NCI-H2107 treated with DMSO at 0.1 percent for 48 hours (cell line): ENCODE data around the gene SMPX.

Source experiments
- DNase-seq: peaks from one replicate; lab custom pipeline; 2025; ENCODE audit not compliant: unreplicated experiment; lab: John Stamatoyannopoulos, UW

SMPX gene

DNA sequence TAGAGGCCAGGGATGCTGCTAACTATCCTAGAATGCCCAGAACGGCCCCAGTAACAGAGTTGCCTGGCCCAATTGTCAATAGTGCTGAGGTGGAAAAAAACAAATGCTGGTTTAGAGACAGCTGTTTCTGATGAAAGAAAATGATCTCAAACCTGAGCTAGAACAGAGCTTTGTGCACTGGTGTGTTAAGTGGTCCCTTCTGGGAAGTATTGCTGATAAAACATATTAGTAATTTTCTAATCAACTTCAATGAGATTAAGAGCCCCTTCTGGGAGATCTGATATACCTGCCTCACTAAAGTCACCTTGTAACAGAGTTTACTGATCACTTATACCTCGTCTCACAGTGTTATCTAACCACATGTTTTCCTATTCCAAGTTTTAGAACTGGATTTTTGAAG is 42.1 kb downstream of the SMPX start:
- DNase-seq, result no peak

- DNase-seq, result no peak
Measured at GRCh38 chrX:21715337-21715736, 42.6 kb downstream of the SMPX start.

DNA sequence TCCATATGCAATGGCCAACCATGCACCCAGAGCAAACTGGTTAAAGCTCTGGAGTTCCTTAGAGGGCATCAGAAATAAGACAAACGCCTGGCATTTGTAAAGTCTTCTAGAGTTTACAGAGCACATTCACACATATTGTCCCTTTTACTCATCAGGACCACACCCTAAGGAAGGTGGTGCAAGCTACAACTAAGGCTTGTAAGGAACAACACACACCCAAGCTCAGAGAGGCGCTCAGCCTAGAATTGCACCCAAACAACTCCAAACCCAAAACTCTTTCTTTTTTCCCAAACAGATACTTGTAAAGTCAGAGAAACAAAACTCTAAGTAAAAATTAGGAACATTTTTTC is 46.1 kb downstream of the SMPX start:
- DNase-seq, result no peak

DNA sequence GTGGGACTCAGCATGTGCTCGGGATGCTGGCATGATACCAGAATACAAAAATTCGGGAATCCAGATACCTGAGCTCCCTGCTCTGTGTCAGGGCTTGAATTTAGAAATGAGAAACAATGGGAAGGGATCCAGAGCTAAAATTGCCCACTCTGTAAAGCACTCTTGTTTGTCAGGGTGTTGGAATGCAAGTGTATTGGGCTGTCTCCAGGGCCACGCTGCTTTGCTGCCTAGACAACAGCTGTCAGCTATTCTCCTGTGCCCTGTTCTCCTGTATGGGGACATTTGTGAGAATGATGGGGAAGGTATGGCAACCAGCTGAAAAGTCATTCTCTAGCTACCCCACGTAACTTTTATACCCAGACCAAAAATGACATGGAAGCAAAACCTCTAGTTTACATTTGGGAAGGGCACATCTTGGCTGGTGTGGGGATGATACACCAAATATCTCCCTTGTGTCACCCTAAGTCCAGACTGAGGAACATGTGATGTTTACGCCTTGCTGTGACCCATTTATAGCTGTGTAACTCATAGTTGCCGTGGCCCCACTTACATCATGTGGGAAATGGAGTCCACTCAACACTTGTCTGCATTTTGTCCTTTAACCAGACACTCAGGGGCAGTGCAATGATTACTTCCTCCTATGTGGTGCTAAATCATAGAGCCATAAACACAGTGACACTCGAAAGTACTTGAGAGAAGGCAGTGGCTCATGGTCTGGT is 46.6 kb downstream of the SMPX start:
- no peak for DNase-seq

DNA sequence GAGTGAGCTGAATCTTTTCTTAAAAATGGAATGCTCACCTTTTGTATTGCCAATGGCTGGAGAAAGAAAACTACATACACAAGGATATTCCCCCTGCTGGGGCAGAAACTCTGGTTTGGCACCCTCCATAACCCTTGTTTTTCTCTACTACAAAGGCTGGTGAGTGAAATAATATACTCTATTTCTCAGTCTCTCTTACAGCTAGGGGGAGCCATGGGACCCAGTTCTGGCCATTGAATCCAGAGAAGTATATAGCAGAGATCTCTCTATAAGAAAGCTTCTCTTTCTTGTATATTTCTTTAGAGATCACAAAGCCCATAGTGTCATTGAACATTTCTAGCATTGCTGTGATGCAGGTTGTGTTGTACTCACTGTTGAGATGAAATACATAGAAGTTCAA is 49.8 kb downstream of the SMPX start:
- no peak for DNase-seq

DNA sequence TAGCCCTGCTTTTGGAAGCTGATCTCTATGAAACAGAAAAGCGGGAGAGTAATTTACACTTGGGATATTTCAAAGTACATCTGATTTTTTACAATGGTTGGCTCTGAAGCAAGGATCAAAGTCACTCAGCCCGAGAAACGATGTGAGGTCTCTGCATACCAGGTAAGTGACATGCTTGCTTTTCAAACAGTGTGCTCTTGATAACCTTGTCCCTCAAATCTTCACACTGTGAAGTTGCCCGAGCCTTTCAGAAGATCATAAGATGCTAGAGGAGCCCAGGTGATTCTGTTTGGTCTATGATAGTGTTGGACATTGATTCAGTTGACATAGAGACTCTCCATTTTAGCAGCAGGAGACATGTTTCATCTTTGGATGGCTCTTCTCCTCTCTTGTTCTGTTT is 52.7 kb downstream of the SMPX start:
- DNase-seq, result no peak

DNA sequence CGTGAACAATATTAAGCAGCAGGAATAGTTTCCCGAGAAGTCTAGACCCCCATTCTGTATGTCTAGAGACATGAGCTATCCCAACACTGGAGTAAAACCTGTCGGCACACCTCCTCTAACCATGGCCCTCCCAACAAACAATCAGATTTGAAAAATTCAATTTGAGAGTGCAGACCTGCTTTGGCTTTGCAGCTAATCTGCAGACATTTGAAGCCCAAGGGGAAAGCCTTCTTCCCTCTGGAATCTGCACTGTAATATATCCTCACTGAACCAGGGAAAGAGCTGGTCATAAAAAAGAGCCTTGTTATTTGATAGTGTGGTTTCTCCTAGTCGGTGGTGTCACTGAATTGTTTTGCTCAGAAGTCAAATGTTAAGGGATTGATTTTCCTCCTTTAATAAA is 55.2 kb downstream of the SMPX start:
- DNase-seq, result peak; percentile 54

DNA sequence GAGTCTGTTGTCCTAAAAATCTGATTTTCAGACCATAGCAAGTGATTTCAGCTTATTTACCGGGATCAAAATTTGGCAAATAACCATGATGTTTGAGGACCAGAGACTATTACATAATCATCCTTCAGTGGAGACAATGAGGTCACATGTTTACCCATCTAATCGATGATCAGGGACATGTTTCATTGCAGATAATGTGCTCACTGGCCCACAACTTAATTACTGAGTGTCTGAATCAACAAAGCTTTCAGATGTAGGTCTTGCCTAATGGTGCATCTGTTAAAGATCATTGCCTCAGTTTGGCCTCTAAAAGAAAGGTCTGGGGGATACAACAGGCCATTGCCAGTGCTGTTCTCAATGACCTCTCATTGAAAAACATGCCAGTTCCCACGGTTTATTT is 56.9 kb downstream of the SMPX start:
- no peak for DNase-seq

DNA sequence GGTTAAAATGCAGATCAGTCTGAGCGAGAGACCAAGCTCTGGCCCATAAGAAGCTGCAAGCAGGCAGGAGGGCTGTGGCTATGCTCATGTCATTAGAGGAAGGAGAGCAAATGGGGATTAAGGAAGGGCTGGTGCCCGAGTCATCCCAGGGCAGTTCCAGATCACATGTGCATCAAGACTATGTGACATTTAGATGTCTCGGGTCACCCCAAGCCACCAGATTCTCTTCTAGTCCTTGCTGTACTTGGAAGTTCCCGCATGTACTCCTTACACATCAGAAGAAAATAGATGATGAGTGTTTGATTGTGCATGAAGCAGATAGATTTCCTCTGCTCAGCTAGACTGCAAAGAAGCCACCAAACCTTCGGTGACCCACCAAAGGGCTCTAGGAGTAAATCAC is 57.6 kb downstream of the SMPX start:
- DNase-seq, result no peak

- DNase-seq, result no peak
Measured at GRCh38 chrX:21699136-21699535, 58.8 kb downstream of the SMPX start.

DNA sequence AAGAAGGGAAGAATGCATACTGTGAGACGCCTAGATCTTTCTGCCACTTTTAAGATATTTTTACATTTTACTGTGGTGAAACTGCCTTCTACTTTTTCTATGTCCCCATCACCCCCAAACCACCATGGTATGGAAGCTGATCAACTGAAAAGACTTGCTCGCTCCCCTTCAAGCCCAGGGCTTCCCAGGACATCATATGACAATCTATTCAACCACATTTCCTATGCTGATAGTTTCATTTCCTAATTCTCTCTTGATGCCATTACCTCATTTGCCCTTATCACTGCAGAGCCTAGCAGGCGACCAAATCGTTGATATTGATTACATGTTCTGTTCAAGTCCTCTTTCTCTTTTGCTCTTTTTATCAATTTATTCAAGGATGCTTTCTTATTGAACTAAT is 59.6 kb downstream of the SMPX start:
- DNase-seq, result no peak

DNA sequence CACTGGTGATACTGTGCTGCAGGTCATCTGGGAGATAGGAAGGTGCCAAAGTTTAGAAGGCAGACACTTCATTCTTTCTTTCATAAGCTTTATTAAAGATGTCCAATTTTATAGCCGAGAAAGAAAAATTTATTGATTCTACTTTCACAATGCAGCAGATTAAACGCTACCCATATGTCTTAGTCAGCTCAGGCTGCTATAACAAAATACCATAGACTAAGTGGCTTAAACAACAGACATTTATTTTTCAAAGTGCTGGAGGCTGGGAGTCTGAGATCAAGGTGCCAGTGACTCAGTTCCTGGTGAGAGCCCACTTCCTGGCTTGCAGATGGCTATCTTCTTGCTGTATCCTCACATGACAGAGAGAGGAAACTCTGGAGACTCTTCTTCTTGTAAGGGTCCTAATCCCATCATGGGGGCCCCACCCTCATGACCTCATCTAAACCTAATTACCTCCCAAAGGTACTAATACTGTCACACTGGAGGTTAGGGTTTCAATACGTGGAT is 66.4 kb downstream of the SMPX start:
- no peak for DNase-seq

DNA sequence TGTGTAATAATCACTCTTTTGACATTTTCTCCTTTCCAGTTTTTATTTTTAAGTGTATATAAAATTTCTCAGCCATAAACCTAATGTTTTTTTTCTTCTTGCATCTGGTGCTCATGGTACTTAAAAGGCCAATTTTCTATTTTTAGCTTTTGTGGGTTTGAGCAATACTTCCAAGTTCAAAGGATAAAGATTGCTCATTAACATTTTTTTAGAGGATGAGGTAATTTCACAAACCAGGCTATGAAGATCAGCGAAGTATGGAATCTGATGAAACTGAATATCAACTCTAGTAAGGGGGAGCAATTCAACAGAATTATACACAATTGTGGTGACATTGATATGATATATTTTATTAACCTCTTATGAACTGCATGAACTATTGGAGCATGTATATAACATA is 74.0 kb downstream of the SMPX start:
- no peak for DNase-seq

- DNase-seq, result no peak
Measured at GRCh38 chrX:21678048-21678612, 79.8 kb downstream of the SMPX start.

DNA sequence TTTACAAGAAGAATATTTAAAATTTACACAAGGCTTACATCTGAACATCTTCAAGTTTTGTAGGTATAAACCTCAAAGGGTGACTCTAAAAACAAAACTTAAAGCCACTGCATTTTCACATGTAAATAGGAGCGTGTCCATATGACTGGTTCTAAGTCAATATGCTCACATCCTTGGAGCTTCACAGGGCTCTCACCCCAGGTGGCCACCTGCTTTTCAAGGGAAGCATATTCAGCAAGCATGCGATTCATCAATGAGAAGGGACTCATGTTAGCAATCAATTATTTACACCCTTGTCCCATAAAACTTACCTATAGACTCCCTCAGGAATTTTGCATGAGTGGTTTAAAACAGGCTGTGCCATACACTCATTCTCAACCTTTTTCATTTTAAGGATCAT is 82.0 kb downstream of the SMPX start:
- DNase-seq, result no peak

DNA sequence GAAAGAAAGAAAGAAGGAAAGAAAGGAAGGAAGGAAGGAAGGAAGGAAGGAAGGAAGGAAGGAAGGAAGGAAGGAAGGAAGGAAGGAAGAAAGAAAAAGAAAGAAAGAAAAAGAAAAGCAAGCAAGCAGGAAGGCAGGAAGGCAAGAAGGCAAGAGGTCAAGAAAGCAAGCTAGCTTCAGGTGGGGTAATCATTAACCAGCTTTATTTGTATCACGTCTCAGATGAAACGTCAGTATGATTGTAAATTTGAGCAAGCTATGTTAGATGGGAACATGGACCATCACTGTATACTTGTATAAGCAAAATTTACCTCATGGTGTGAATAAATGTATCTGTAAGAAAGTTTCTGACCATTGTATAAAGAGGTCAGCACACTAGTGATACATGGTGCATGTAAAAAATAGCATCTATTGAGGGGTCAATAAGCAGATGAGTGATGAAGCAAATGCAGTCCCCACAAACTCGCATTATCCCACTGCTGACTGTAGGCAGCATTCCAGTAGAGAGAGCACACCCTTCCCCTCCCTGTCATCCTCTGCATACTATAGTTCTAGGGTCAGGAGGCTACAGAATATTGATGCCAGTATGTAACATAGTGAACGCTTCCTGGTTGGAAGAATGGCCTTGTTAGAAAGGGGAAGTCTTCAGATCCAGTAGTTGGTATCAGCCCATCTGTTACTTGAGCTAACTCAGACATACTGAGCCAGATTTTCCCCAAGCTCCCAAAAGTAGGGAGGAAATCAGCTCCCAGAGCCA is 83.3 kb downstream of the SMPX start:
- DNase-seq, result no peak

DNA sequence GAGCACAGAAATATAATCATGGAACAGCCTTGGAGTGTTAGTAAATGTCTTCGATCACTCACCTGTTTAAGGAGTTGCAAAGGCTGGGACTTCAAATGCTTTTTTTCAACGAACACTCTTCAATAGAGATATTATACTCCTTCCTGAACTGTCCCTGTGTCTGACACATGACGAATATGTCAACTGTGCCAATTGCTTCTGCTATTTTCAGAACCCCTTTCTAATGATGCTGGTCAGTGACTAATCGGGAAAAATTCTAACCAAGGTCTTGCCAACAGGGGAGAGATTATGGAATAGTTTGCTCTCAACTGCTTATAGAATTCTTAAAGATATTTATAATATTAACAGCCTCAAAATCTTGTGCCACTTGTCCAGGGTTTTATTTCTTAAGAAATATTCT is 91.2 kb downstream of the SMPX start:
- DNase-seq, result no peak

DNA sequence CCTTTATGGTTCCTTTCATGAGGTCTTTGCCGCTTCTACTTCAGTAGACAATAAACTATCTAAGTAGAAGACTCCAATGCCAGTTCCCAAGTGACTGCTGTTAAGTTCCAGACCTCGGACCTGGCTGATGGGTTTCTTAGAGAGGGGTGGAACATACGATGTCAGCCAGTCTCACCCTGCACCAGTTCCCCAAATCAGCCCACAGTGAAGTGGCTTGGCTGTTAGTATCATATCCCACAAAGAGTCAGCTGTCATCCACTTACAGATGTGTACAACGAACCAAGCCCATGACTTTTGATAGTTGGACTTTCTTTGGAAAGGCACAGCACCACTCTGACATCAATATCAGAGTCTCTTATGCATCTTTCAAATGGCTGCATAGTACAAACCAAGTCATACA is 91.7 kb downstream of the SMPX start:
- no peak for DNase-seq

- DNase-seq, result no peak
Measured at GRCh38 chrX:21662761-21663160, 95.2 kb downstream of the SMPX start.

- no peak for DNase-seq
Measured at GRCh38 chrX:21661316-21661715, 96.6 kb downstream of the SMPX start.

DNA sequence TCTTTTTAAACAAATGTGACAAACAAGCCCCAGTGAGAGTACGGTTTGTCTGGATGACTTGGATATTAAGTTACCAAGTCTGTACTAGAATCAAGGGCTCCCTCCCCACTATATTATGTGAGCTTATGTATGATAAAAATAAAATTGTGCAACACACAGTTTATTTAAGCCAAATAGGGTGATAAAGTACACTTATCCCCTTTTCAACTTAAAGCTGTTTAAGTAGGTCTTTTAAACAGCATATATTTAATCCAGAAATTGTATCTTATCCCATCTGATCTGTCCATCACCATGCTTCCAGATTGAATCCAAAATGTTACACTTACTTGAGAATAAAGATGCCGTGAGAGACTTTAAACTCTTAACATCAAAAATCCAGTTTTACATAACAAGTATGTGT is 97.8 kb downstream of the SMPX start:
- no peak for DNase-seq

DNA sequence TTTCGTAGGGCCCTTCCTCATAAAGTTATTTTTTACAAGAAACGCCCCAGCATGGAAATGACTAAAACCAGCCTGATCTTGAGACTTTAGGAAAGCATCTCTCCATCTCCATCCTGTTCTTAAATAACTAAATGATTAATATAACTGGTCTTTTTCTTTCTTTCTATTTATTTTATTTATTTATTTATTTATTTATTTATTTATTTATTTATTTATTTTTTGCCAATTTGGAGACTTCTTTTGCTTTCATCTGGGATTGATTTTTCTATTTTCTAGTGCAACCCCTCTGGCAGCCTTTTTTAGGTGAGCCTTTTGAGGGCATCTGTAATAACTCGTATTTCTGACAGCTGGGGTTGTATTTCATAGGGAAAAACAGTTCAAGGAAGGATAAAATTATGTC is 98.6 kb downstream of the SMPX start:
- no peak for DNase-seq
